GOT3 (cell line): ENCODE results near the gene RAB11A.

Experiments used
- DNase-seq: peaks from one replicate; lab custom pipeline; 2025; ENCODE audit warnings: mixed read lengths; lab: John Stamatoyannopoulos, UW

RAB11A gene

DNA sequence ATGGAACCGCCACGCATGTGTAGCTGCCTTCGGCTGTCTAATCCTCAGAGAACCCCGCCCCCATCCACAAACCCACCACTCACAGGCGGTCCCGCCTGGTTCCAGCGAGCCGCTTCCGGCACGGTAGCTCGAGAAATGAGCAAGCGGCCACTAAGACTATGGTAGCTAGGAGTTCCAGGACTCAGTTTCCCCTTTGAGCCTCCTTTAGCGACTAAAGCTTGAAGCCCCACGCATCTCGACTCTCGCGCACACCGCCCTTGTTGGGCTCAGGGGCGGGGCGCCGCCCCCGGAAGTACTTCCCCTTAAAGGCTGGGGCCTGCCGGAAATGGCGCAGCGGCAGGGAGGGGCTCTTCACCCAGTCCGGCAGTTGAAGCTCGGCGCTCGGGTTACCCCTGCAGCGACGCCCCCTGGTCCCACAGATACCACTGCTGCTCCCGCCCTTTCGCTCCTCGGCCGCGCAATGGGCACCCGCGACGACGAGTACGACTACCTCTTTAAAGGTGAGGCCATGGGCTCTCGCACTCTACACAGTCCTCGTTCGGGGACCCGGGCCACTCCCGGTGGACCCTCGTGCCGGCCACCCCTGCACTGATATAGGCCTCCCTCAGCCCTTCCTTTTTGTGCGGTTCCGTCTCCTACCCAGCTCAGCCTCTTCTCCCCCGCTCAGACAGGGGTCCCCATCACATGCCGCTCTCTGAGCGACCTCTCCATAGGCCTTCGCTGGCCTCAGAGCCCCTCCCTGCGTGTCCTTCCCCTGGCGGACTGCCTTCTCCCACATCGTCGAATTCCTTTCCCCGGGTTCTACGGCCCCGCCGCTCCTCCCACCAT is at the start of gene RAB11A:
RAB11A (plus strand) TSS at position 366 of the 828 bp plus-strand sequence; CDS start at position 461, 95 bp downstream.
- DNase-seq, result peak; percentile 95

DNA sequence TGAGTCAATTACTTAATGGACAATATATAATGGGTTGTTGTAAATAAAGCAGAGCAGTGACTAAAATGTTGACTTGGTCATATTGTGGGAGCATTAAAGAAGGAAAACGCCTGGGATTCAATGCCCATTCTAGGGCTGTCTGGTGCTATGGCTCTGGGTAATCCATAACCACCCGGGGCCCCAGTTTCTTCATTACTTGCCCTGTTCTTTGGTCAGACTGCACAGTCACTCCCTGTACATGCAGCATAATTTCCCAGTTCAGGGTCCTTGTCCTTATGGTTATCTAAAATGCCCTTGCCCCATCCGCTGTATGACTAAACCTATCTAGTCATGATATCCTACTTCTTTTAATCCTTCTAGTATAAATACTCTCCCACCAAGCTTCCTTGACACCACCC is 49.7 kb upstream of the RAB11A start:
- no peak for DNase-seq

DNA sequence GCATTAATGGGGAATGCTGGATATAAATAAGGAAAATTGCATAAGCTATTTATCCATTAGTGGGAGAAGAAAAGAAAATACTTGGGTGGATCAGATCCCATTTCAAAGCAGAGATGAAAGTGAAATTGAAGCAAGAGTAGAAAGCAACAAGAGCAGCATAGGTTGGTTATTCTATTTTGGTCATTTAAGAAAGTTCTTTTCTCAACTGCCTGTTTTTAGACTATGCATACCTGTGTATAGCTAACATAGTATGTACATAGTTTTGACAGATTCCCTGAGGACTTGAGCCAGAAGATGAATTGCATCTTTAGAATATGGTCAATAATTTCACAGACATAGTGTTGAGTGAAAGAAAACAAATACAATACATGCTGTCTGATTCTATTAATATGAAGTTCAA is 48.2 kb upstream of the RAB11A start:
- no peak for DNase-seq

- DNase-seq, result no peak
Measured at GRCh38 chr15:65822316-65822715, 47.0 kb upstream of the RAB11A start.

DNA sequence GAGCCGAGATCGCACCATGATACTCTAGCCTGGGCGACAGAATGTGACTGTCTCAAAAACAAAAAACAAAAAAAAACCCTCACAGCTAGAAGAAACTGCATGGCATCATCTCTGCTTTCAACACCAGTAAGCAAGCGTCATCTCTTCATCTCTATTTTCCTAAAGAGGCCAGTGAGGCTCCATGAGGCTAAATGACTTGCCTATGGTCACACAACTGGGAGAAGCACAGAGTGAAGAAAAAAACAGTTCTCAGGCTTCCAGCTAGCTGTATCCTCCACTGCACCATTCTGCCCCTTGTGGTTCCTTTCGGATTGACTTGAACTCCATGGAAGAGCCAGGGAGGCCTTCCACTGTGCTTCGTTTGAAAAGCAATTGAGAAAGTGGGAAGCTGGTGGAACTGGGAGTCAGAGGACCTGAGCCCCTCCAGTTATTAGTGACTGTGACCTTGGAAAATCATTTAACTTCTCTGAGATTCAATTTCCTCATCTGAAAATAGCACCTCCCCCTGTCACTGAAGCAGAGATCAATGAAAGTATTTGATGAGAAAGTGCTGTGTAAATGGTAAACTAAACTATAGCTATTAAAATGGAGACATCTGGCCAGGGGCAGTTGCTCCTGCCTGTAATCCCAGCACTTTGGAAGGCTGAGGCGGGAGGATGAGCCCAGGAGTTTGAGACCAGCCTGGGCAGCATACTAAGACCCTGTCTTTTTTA is 45.1 kb upstream of the RAB11A start:
- DNase-seq, result no peak

DNA sequence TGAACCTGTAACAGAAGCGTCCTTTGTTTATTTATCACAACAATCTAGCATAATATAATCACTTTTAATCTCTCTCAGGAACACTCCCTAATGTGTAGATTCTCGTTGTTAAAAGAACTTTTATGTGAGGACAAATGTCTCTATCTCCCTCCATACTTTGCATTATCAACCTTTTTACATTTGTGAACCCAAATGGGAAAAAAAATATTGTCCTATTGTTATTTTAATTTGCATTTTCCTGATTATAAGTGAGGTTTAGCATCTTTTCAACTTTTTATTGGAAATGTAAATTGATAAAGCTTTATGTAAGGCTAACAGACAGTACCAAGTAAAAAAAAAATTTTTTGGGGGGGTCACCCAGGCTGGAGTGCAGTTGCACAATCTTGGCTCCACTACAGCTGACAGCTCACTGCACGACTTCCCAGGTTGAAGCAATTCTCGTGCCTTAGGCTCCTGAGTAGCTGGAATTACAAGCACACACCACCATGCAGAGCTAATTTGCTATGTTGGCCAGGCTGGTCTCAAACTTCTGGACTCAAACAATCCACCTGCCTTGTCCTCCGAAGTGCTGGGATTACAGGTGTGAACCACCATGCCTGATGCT is 44.2 kb upstream of the RAB11A start:
- no peak for DNase-seq

DNA sequence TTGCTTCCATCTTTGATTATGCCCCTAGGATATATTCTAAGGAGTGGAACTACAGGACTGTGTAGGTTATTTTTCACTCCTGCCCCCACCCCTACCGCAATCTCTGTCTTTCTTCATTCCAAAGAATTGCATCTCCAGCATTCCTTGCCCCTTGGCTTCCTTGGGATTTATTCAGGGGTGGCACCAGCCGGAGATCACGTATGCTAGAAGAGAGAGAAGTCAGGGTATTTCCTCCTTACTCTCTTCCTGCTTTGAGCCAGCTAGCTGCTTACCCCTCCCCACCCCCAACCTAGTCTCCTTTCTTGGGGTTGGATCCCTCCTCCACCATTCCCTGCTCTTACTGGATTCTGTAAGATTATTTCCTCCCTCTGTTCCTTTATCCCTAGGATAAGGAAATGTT is 42.2 kb upstream of the RAB11A start:
- DNase-seq, result no peak

- no peak for DNase-seq
Measured at GRCh38 chr15:65828585-65828984, 40.7 kb upstream of the RAB11A start.

- DNase-seq, result no peak
Measured at GRCh38 chr15:65829130-65829764, 40.0 kb upstream of the RAB11A start.

- DNase-seq, result peak; percentile 59
Measured at GRCh38 chr15:65832549-65833364, 36.5 kb upstream of the RAB11A start.

GRCh38 chr15:65833501-65834205 is 35.6 kb upstream of the RAB11A start:
- no peak for DNase-seq

DNA sequence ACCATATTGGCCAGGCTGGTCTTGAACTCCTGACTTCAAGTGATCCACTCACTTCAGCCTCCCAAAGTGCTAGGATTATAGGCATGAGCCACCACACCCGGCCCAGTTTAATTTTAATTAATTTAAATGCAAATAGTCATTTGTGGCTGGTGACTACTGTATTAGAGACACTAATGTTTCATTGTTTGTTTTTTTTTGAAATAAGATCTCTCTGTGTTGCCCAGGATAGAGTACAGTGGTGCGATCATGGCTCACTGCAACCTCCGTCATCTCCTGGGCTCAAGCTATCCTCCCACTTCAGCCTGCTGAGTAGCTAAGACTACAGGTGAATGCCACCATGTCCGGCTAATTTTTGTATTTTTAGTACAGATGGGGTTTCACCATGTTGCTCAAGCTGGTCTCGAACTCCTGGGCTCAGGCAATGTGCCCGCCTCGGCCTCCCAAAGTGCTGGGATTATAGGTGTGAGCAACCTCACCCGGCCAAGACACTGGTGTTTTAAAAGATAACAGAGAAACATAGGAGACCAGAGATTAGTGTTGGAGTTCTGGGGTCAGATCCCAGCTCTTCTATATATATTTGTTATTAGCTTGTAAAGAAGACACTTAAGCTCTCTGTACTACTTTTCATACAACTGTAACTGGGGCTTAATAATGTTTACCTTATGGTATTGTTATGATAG is 34.5 kb upstream of the RAB11A start:
- DNase-seq, result no peak

DNA sequence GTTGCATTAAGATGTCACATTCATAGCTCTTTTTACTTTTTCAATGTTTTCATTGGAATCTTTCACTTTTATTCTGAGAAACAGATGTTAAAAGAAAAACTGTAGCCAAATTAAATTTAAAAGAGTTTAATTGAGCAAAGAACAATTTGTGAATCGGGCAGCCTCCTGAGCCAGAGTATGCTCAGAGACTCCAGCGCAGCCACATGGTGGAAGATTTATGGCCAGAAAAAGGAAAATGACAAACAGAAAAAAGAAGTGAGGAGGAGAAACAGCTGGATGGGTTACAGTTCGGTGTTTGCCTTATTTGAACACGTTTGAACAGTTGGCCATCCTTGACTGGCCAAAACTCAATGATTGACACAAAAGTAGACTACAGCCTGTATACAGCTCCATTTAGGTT is 33.8 kb upstream of the RAB11A start:
- no peak for DNase-seq

GRCh38 chr15:65836665-65837064 is 32.6 kb upstream of the RAB11A start:
- DNase-seq, result no peak

DNA sequence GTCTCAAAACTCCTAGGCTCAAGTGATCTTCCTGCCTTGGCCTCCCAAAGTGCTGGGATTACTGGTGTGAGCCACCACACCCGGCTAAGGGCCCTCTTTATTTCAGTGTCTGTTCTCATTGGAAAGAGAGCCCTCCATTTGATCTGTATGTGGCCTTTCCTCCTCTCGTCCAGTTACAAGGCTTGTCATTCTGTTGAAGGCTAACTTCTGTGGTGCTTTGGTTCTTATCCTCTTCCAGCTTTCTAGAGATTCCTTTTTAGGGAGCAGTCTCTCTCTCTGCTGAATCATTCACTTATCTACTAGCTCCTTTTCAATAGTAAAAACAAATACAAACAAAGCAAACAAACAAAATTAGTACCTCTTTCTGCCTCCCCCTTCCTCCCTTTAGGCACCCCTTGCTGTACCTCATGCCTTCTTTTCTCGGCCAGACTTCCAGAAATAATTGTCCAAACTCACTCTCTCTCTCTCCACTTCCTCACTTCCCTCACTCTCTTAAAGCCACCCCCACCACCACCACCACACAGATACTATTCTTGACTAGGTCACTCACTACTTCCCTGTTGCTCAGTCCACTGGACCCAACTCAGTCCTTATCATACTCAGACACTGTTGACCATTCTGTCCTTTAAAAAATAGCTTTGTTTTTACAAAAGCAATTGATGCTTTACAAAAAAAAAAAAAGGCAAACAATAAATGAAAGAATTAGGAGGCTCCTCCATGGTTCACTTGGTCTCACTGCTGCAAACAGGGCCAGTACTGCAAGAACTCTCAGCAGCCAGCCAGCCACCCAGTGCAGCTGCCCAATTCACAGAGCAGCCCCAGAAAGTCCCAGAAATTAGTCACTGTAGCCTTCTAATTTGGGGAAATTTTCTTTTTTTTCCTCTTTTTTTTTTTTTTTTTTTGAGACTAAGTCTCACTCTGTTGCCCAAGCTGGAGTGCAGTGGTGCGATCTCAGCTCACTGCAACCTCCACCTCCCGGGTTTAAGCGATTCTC is 31.7 kb upstream of the RAB11A start:
- no peak for DNase-seq

DNA sequence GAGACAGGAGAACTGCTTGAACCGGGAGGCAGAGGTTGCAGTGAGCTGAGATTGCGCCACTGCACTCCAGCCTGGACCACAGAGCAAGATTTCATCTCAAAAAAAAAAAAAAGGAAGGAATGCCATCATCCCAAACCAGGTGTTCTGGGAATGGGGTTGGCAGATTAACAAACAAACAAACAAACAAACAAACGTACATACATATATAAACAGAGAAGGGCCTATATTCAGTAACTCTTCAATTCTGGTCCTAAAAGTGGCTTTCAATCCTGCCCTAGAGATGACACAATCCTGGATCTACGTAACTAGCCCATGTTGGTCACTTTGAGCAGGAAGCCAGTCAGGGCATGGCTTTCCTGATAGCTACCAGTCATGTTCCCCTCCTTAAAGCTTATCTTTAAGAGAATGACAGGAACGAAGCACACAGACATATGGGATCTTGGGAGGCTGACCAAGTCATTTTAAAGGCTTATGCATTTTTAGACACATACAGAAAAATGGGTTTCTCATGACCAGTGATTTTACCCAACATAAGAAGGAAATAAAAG is 29.9 kb upstream of the RAB11A start:
- DNase-seq, result no peak

DNA sequence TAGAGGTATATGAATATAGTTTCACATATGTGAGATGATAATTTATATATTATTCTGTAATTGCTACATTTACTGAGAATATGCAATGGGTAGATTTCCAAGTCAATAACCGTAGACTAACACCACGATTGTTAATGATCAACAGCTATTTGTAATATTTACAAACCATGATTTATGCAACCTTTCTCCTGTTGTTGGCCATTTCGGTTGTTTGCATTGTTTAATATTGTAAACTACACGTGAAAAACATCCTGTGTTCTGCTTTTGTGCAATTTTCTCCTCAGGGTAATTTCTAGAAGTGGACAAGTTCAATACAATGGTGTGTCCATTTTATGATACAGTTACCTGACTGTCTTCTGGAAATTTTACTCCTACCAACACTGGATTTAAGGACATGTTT is 29.3 kb upstream of the RAB11A start:
- DNase-seq, result no peak

GRCh38 chr15:65841121-65841930 is 28.0 kb upstream of the RAB11A start:
- DNase-seq, result no peak
